Activated CD4-positive, alpha-beta T cell treated with anti-CD3 and anti-CD28 coated beads for 4 hours (primary cell): ENCODE data around the gene EGFL6.
"Not testable (repeated sequence)": the region's sequence is repeated elsewhere in the genome, so short reads cannot be mapped to it uniquely, and the experiment has no call there.

ENCODE experiments used
- DNase-seq, 2 donors: peaks; one replicate each; pipeline ENCODE4 v3.0.0-alpha.2; 2020

EGFL6 gene

GRCh38 chrX:13654116-13654515 lies 84.7 kb downstream of the EGFL6 start:
- DNase-seq = no peak

- no peak for DNase-seq
Observed at GRCh38 chrX:13655674-13656073, 86.3 kb downstream of the EGFL6 start.

DNA sequence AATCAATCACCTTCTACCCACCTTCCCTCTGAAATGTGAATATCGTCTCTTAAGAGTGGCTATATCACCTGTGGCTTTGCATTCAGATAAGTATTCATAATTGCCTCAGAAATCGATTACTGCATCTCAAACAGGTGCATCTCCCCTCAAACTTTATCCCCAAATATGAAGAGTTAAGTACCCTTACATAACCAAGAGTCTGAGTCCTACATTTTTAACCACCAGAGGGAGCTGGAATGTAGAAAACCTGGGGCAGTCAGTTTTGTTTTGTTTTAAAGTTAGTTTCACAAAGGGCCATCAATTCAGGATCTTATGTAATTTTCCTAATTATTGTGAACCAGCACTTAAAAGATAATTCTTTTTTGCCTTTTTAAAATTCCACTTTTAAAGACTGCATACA lies 89.2 kb downstream of the EGFL6 start:
- peak in 1 of 2 donors; percentile 33 for DNase-seq

DNA sequence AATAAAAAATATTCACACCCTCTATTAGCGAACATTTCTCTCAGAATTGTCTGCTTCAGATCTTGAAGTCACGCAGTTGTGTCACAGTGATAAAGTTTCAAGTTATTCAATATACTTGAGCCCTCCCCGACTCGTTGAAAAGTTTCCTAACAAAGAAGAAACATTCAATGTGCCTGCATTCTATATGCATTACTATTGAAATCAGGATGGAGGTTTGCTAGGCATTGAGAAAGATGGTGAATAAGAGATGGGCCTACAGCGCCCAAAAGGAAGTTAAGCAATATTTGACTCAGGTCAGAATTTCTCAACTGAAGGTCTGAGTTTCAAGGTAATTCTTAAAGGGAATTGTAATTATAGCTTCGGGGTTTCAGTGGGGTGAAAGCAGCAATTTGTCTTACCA lies 89.7 kb downstream of the EGFL6 start:
- no peak for DNase-seq

GRCh38 chrX:13661735-13662288 lies 92.4 kb downstream of the EGFL6 start:
- DNase-seq = no peak

DNA sequence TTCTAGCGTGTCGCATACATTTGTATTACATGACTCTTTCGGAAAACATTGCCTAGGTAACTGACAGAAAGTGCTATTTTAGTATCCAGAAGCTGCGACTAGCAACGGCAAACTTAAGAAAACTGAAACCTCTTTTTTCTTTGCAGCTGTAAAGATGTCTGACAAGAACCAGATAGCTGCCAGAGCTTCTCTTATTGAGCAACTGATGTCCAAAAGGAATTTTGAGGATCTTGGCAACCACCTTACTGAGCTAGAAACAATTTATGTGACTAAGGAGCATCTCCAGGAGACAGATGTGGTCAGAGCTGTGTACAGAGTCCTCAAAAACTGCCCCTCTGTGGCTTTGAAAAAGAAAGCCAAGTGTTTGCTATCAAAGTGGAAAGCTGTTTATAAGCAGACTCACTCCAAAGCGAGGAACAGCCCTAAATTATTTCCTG lies 93.0 kb downstream of the EGFL6 start:
- no peak for DNase-seq

GRCh38 chrX:13664020-13664419 lies 94.6 kb downstream of the EGFL6 start:
- DNase-seq = no peak

DNA sequence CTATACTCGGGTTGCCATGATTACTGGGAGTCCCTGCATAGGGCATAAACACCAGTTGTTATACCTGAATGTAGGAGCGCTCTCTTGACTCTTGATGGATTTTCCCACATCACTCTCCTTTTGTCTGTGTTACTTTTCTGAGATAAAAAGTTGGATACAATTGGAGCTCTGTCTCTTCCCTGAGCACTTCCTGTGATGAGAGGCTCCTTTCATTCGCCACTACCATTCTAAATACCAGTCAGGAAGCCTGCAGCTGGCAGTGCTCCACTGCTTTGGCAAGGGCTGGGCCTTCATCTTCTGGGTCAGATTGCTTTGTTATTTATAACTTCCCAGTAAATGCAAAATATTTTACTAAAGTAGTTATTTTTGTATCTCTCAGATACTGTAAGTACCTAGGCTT lies 97.4 kb downstream of the EGFL6 start:
- DNase-seq = no peak

GRCh38 chrX:13667919-13668318 lies 98.5 kb downstream of the EGFL6 start:
- no peak for DNase-seq

GRCh38 chrX:13669246-13669737 lies 99.9 kb downstream of the EGFL6 start:
- peak; percentile 46 to 48 for DNase-seq

GRCh38 chrX:13669755-13670154 lies 100.4 kb downstream of the EGFL6 start:
- DNase-seq = not testable (repeated sequence)

GRCh38 chrX:13670197-13670596 lies 100.8 kb downstream of the EGFL6 start:
- DNase-seq = no peak

DNA sequence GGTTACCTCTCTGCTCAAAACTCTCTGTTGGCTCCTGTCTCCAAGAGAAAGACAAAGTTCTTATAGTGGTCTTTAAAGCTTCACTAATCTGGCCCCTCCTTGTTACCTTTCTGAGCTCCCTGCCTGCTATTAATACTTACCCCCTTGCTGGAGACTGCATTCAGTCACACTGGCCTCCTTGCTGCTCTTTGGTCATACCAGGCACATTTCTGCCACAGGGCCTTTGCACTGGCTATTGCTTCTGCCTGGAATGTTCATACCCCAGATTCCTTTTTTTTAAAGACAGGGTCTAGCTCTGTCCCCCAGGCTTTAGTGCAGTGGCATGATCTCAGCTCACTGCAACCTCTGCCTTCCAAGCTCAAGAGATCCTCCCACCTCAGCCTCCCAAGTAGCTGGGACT lies 103.6 kb downstream of the EGFL6 start:
- no peak for DNase-seq

- DNase-seq = no peak
Observed at GRCh38 chrX:13676885-13677284, 107.5 kb downstream of the EGFL6 start.

DNA sequence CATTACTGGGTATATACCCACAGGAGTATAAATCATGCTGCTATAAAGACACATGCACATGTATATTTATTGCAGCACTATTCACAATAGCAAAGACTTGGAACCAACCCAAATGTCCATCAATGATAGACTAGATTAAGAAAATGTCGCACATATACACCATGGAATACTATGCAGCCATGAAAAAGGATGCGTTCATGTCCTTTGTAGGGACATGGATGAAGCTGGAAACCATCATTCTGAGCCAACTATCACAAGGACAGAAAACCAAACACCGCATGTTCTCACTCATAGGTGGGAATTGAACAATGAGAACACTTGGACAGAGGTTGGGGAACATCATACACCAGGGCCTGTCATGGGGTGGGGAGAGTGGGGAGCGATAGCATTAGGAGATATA lies 110.3 kb downstream of the EGFL6 start:
- DNase-seq = not testable (repeated sequence)

DNA sequence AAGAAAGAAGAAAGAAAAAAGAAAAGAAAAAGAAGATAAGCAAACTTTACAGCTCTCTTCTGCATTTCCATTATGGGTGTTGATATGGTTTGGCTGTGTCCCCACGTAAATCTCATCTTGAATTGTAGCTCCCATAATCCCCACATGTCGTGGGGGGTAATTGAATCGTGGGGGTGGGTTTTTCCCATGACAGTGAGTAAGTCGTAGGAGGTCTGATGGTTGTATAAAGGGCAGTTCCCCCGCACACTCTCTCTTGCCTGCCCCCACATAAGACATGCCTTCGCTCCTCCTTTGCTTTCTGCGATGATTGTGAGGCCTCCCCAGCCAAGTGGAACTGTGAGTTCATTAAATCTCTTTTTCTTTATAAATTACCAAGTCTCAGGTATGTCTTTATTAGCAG lies 112.2 kb downstream of the EGFL6 start:
- no peak for DNase-seq
